Tibial nerve (tissue), 4 donors: ENCODE measurements around the gene PNPLA5. TPM values are rescaled to one million over a fixed set of nuclear protein-coding genes. Genes with fewer than 3 reads are reported as not detected.
A peak's percentile ranks its signal among the peaks of the same experiment; 100 is the strongest.

Experiments
- DNase-seq, 2 donors: peaks; one replicate each; pipeline ENCODE4 v3.0.0-alpha.2; 2019; ENCODE audit warnings: low spot score in 2 of 2
- H3K27ac ChIP-seq, 4 donors: fragments of 200-600 bp; sonication (generic) in 3 of 4; one replicate each; pipeline ENCODE4 v1.5.1; 2017 to 2019; ENCODE audit warnings: mild to moderate bottlenecking in 1 of 4
- H3K27me3 ChIP-seq, 2 donors: fragments of 200-600 bp; sonication (generic) in 1 of 2; one replicate each; pipeline versions ENCODE4 v1.5.1 to v1.6.0; 2017 to 2019
- H3K36me3 ChIP-seq, 3 donors: fragments of 200-600 bp; sonication (generic); one replicate each; pipeline ENCODE4 v1.5.1; 2018 to 2019
- H3K4me1 ChIP-seq, 4 donors: fragments of 200-600 bp; sonication (generic) in 3 of 4; one replicate each; pipeline ENCODE4 v1.5.1; 2017 to 2019
- H3K4me3 ChIP-seq, 4 donors: fragments of 200-600 bp; sonication (generic) in 3 of 4; one replicate each; pipeline ENCODE4 v1.5.1; 2017 to 2019; ENCODE audit warnings: mild to moderate bottlenecking in 1 of 4, moderate library complexity in 1 of 4
- H3K9me3 ChIP-seq, 4 donors: fragments of 200-600 bp; sonication (generic) in 3 of 4; one replicate each; pipeline ENCODE4 v1.5.1; 2017 to 2019
- CTCF ChIP-seq, 5 experiments: fragments of 200-600 bp in 3 of 5; fragments of 450-650 bp in 2 of 5; sonication (generic) in 3 of 5; IDR thresholded peaks; one replicate each; pipeline ENCODE4 v1.5.1; 2016 to 2019; ENCODE audit warnings: antibody characterized with exemption in 5 of 5, mild to moderate bottlenecking in 3 of 5, moderate library complexity in 2 of 5
- EP300 ChIP-seq, 2 donors: sonication (generic); formaldehyde crosslinking; IDR thresholded peaks; one replicate each; pipeline ENCODE4 v1.6.1; 2017; ENCODE audit warnings: antibody characterized with exemption in 2 of 2, mild to moderate bottlenecking in 1 of 2
- POLR2A ChIP-seq, 2 donors: fragments of 450-650 bp; IDR thresholded peaks; one replicate each; pipeline ENCODE4 v1.6.1; 2017; ENCODE audit warnings: antibody characterized with exemption in 2 of 2, mild to moderate bottlenecking in 2 of 2, moderate library complexity in 2 of 2
- WGBS, 2 donors: methylation state at CpG; one replicate each; pipeline ENCODE4 v1.1.5; 2018; 5-methylcytosine and 5-hydroxymethylcytosine counted together
- total RNA-seq, 4 donors: library from RNA; depleted of rRNA; stranded (reverse); fragments of >200 nt; gene quantifications; one replicate each; pipeline ENCODE4 v1.1.0, GENCODE V29; 2016

The PNPLA5 gene
- total RNA-seq, 4 donors from 2014 or later = not detected

DNA sequence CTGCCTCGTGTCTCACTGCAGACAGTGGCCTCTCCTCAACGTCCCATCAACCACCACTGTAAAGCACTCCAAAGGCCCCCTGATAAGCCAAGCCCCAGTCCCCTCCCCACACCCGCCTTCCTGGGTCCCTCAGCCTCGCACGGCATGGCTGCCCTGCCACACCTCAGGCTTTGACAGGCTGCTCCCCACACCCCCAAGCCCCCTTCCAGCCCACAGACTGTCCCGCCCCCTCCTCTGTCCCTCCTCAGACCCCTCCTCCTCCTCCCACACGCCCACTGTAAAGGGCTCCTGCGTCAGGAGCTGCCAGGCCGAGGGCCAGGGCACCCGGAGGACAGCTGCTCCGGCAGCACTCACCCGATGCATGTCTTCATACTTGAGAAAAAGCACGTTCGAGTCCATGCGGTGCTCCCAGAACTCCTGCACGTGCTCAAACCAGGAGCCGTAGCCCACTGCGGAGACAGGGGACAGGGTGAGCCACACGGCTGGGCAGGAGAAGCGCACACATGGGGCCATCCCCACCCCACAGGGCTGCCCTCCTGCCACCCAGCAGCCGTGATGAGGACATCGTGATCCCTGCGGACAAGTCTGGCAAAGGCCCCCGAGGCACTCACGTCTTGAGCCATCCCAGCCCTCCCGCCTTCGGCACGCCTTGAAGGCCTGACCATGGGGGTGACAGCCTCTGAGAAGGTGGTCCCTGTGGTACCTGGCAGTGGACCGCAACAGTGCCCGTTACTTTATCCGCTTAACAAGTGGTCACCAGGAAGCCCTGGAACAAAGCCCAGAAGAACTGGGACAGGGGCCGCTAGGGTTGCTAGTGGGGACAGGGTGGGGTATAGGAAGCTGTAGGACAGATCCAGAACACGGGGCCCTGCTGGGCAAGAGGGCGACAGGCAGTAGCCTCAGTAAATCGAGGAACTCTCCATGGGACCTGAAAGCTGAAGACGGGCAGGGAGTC is 58.2 kb downstream of the PNPLA5 start:
- H3K27me3 ChIP-seq = no peaks in the 10 kb centered on the region
- WGBS, 2 donors = 73 to 80% methylated on average over 28 to 31 of the region's 36 CpGs
- no peak for DNase-seq
- TF ChIP-seq POLR2A (IDR thresholded peaks at IDR 0.05) (no peak), EP300 (IDR thresholded peaks at IDR 0.05) (no peak), CTCF (IDR thresholded peaks at IDR 0.05) (no peak)
- H3K4me3 ChIP-seq = no peak overlapping the region
- no peak overlapping the region for H3K27ac ChIP-seq
- H3K9me3 ChIP-seq = no peaks in the 10 kb centered on the region
- no peaks in the 10 kb centered on the region for H3K36me3 ChIP-seq
- H3K4me1 ChIP-seq = peaks cover 0 to 21% (median 7%) of the 10 kb centered on the region in 4 donors

DNA sequence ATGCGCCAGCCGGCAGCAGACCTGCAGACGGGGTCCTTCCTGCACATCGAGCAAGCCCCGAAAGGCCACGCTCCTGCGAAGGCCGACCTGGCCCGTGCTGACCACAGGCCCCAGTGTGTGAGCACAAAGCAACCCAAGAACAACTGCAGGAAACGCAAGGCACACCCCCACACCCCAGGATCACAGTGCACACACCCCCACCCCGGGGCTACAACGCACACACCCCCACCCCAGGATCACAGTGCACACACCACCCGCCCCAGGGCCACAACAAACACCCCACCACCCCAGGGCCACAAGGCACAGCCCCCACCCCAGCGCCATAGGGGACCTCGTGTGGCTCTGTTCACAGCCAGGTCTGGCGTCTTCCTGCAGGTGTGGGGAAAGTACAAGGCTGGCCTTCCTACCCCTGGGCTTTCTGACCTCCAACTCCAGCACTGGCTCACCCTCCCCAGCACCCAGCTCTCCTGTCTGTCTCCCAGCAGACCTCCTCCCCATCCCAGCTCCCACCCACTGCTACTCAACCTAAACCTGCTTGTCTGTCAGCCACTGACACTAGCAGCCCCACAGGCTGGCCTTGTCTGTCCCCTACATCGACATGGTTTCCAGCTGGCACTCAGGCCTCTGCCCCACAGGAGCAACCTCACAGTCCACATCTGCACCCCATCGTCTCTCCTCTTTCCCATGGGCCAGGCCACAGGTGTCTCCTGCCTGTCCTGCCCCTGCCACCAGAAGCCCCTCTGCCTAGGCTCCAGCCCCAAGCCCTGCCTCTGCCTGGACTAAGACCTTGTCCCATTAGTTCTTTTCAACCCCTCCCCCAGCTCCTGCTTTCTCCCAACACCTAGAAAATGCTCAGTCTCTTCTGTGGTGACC is 59.2 kb downstream of the PNPLA5 start:
- Histone ChIP-seq H3K27me3 (no peaks in the 10 kb centered on the region), H3K9me3 (no peaks in the 10 kb centered on the region), H3K27ac (no peak overlapping the region), H3K4me1 (peaks cover 0 to 24% (median 7%) of the 10 kb centered on the region in 4 donors), H3K36me3 (no peaks in the 10 kb centered on the region), H3K4me3 (no peak overlapping the region)
- 86 to 89% methylated on average over 15 to 18 of the region's 18 CpGs for WGBS, 2 donors
- DNase-seq = no peak
- TF ChIP-seq POLR2A (IDR thresholded peaks at IDR 0.05) = no peak
- TF ChIP-seq CTCF (IDR thresholded peaks at IDR 0.05) = no peak
- TF ChIP-seq EP300 (IDR thresholded peaks at IDR 0.05) = no peak

GRCh38 chr22:43831561-43832392 is 60.0 kb downstream of the PNPLA5 start:
- H3K27ac ChIP-seq = no peak overlapping the region
- TF ChIP-seq EP300 (IDR thresholded peaks at IDR 0.05) = no peak
- TF ChIP-seq POLR2A (IDR thresholded peaks at IDR 0.05) = no peak
- no peak for TF ChIP-seq CTCF (IDR thresholded peaks at IDR 0.05)
- no peaks in the 10 kb centered on the region for H3K9me3 ChIP-seq
- no peak overlapping the region for H3K4me3 ChIP-seq
- H3K27me3 ChIP-seq = no peaks in the 10 kb centered on the region
- DNase-seq = no peak
- H3K4me1 ChIP-seq = peaks cover 0 to 24% (median 7%) of the 10 kb centered on the region in 4 donors
- WGBS, 2 donors = 93 to 94% methylated on average over 27 to 31 of the region's 33 CpGs
- no peaks in the 10 kb centered on the region for H3K36me3 ChIP-seq

GRCh38 chr22:43830931-43831560 is 60.8 kb downstream of the PNPLA5 start:
- no peak for DNase-seq
- Histone ChIP-seq H3K4me3 (no peak overlapping the region), H3K4me1 (peaks cover 0 to 30% (median 7%) of the 10 kb centered on the region in 4 donors), H3K27ac (peak overlapping the region in 2 of 4 donors; percentile 7 to 81), H3K9me3 (no peaks in the 10 kb centered on the region), H3K36me3 (no peaks in the 10 kb centered on the region), H3K27me3 (no peaks in the 10 kb centered on the region)
- 65% methylated on average over 11 to 12 of the region's 12 CpGs for WGBS, 2 donors
- no peak for TF ChIP-seq EP300 (IDR thresholded peaks at IDR 0.05)
